Nephron (organoid): ENCODE measurements around the gene GALNT12.

Experiments
- H3K27ac Mint-ChIP-seq, 3 experiments: 2 replicates each; pipeline ENCODE4 v1.8.0; 2020; ENCODE audit warnings: mixed read lengths in 3 of 3, mild to moderate bottlenecking in 2 of 3, moderate library complexity in 1 of 3
- H3K27me3 Mint-ChIP-seq: 2 replicates; pipeline ENCODE4 v1.8.0; 2021; ENCODE audit warnings: low read depth, mild to moderate bottlenecking, moderate library complexity, mixed read lengths
- H3K36me3 Mint-ChIP-seq: 2 replicates; pipeline ENCODE4 v1.8.0; 2020; ENCODE audit warnings: low read depth, mixed read lengths
- H3K4me1 Mint-ChIP-seq: 2 replicates; pipeline ENCODE4 v1.8.0; 2020; ENCODE audit warnings: mixed read lengths
- H3K4me3 Mint-ChIP-seq, 3 experiments: 2 replicates each; pipeline ENCODE4 v1.8.0; 2020; ENCODE audit warnings: mild to moderate bottlenecking in 3 of 3, mixed read lengths in 3 of 3, moderate library complexity in 2 of 3
- H3K9me3 Mint-ChIP-seq: 2 replicates; pipeline ENCODE4 v1.8.0; 2020; ENCODE audit warnings: mixed read lengths
- TF ChIP-seq, protein P1 (sequence below), 3 experiments: fragments of 200-600 bp; sonication (generic); IDR thresholded peaks; one replicate each; pipeline ENCODE4 v1.5.0; 2021; ENCODE audit warnings: antibody characterized with exemption in 3 of 3; ENCODE audit not compliant: unreplicated experiment in 3 of 3

The GALNT12 gene

DNA sequence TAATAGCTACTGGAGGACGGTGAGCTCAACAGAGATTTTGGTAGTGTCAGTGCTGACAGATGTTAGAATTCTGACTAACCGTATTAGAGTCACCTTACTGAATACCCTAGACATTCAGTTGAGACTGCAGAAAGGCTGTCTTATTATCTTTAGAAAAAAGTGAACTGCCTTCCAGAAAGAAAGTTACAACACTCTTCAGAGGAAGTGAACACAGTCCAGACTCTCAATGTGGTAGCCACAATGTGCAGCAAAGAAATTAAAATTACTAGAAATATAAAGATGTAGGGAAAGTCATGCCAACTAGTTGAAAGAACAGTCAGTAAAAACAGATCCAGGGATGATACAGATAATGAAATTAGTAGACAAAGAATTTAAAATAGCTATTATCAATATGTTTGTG, 89.2 kb downstream of the GALNT12 start:
- H3K36me3 Mint-ChIP-seq: no peaks in the 10 kb centered on the region
- TF ChIP-seq, protein P1, sequence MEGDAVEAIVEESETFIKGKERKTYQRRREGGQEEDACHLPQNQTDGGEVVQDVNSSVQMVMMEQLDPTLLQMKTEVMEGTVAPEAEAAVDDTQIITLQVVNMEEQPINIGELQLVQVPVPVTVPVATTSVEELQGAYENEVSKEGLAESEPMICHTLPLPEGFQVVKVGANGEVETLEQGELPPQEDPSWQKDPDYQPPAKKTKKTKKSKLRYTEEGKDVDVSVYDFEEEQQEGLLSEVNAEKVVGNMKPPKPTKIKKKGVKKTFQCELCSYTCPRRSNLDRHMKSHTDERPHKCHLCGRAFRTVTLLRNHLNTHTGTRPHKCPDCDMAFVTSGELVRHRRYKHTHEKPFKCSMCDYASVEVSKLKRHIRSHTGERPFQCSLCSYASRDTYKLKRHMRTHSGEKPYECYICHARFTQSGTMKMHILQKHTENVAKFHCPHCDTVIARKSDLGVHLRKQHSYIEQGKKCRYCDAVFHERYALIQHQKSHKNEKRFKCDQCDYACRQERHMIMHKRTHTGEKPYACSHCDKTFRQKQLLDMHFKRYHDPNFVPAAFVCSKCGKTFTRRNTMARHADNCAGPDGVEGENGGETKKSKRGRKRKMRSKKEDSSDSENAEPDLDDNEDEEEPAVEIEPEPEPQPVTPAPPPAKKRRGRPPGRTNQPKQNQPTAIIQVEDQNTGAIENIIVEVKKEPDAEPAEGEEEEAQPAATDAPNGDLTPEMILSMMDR (IDR thresholded peaks at IDR 0.05; ENCODE audit: unreplicated experiment in 3 of 3): no peak
- no peak overlapping the region for H3K27ac Mint-ChIP-seq
- H3K4me3 Mint-ChIP-seq: no peak overlapping the region
- peaks cover 18% of the 10 kb centered on the region for H3K9me3 Mint-ChIP-seq
- peaks cover 22% of the 10 kb centered on the region for H3K4me1 Mint-ChIP-seq
- peaks cover 3% of the 10 kb centered on the region for H3K27me3 Mint-ChIP-seq

DNA sequence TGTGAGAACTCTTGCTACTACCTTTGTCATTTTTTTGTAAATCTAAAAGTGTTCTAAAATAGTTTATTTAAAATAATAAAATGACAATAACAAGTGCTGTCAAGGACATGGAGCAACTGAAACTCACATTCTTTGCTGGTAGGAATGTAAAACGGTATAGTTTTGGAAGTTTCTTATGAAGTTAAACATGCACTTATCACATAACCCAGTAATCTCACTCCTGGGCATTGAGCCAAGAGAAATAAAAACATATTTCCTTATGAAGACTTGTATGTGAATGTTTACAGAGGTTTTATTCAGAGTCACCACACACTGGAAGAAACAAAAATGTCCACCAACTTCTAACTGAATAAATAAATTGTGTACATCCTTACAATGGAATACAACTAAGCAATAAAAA, 90.3 kb downstream of the GALNT12 start:
- Mint-ChIP-seq H3K4me1 (peaks cover 18% of the 10 kb centered on the region), H3K4me3 (no peak overlapping the region), H3K9me3 (peaks cover 18% of the 10 kb centered on the region), H3K36me3 (no peaks in the 10 kb centered on the region), H3K27me3 (peaks cover 3% of the 10 kb centered on the region), H3K27ac (peak overlapping the region in 2 of 3 experiments; percentile 10 to 79)
- TF ChIP-seq, protein P1 (IDR thresholded peaks at IDR 0.05; ENCODE audit: unreplicated experiment in 3 of 3): no peak

DNA sequence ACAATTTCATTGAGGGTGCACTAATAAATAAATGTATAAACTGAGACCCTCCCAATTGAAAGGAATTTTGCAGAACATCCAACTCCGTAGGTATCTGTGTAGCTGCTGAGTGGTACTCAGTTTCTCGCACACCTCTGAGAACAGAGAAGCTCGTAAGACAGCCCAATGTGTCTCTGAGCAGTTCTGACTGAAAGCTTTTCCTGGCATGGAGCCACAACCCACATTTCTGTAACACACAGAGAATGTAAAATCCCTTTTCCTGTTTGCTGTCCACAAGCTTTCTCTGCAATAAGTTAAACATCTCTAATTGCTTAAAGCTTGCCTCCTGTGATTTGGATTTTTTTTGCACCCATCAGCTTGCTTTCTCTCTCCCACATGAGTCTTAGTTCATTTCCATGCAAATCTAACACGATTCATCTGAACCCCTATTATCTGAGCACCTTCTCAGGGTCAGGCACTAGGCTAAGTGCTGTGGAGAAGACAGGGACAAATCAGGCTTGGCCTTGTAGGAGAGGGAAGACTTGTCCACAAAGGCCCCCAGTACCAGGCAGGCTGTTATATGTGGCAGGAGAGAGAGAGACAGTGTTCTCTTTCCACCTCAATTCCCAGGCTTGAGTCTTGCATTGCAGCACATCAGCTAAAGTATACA, 92.1 kb downstream of the GALNT12 start:
- H3K4me1 Mint-ChIP-seq: peaks cover 25% of the 10 kb centered on the region
- TF ChIP-seq, protein P1 (IDR thresholded peaks at IDR 0.05; ENCODE audit: unreplicated experiment in 3 of 3): no peak
- no peak overlapping the region for H3K4me3 Mint-ChIP-seq

More for the DNA sequence above, 92.1 kb downstream of the GALNT12 start:
- Mint-ChIP-seq H3K36me3 (no peaks in the 10 kb centered on the region), H3K9me3 (peaks cover 18% of the 10 kb centered on the region), H3K27ac (peak overlapping the region; percentile 79 to 85 (median 82)), H3K27me3 (peaks cover 3% of the 10 kb centered on the region)
